Measurements from ENCODE around the gene SIRT2. TPM values are rescaled to one million over a fixed set of nuclear protein-coding genes. Genes with fewer than 3 reads are reported as not detected.

Gene SIRT2
- total and polyA plus RNA-seq, 2 of the 13 experiments (the other 11 are each of a cell fraction or from before 2014, with no cell fraction given) = 22.3 to 26.1 TPM

- TF ChIP-seq, protein P1, sequence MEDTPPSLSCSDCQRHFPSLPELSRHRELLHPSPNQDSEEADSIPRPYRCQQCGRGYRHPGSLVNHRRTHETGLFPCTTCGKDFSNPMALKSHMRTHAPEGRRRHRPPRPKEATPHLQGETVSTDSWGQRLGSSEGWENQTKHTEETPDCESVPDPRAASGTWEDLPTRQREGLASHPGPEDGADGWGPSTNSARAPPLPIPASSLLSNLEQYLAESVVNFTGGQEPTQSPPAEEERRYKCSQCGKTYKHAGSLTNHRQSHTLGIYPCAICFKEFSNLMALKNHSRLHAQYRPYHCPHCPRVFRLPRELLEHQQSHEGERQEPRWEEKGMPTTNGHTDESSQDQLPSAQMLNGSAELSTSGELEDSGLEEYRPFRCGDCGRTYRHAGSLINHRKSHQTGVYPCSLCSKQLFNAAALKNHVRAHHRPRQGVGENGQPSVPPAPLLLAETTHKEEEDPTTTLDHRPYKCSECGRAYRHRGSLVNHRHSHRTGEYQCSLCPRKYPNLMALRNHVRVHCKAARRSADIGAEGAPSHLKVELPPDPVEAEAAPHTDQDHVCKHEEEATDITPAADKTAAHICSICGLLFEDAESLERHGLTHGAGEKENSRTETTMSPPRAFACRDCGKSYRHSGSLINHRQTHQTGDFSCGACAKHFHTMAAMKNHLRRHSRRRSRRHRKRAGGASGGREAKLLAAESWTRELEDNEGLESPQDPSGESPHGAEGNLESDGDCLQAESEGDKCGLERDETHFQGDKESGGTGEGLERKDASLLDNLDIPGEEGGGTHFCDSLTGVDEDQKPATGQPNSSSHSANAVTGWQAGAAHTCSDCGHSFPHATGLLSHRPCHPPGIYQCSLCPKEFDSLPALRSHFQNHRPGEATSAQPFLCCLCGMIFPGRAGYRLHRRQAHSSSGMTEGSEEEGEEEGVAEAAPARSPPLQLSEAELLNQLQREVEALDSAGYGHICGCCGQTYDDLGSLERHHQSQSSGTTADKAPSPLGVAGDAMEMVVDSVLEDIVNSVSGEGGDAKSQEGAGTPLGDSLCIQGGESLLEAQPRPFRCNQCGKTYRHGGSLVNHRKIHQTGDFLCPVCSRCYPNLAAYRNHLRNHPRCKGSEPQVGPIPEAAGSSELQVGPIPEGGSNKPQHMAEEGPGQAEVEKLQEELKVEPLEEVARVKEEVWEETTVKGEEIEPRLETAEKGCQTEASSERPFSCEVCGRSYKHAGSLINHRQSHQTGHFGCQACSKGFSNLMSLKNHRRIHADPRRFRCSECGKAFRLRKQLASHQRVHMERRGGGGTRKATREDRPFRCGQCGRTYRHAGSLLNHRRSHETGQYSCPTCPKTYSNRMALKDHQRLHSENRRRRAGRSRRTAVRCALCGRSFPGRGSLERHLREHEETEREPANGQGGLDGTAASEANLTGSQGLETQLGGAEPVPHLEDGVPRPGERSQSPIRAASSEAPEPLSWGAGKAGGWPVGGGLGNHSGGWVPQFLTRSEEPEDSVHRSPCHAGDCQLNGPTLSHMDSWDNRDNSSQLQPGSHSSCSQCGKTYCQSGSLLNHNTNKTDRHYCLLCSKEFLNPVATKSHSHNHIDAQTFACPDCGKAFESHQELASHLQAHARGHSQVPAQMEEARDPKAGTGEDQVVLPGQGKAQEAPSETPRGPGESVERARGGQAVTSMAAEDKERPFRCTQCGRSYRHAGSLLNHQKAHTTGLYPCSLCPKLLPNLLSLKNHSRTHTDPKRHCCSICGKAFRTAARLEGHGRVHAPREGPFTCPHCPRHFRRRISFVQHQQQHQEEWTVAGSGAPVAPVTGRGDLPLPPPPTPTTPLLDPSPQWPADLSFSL (CRISPR knock-in tag; IDR thresholded peaks at IDR 0.05) = no peak
- TF ChIP-seq ZNF841 (CRISPR knock-in tag; IDR thresholded peaks at IDR 0.05; ENCODE audit: borderline replicate concordance) = no peak
- TF ChIP-seq GFI1 (CRISPR knock-in tag; IDR thresholded peaks at IDR 0.05; ENCODE audit: borderline replicate concordance) = no peak; the same call in 1 of the 2 replicates
- TF ChIP-seq LCORL (IDR thresholded peaks at IDR 0.05) = no peak
- peak; percentile 74; the same call in 1 of the 2 replicates for TF ChIP-seq LCORL (CRISPR knock-in tag; IDR thresholded peaks at IDR 0.05)
- TF ChIP-seq HES4 (CRISPR knock-in tag; IDR thresholded peaks at IDR 0.05; ENCODE audit: borderline replicate concordance) = no peak
- TF ChIP-seq MNT (IDR thresholded peaks at IDR 0.05) = no peak
- TF ChIP-seq ZNF296 (CRISPR knock-in tag; conservative IDR thresholded peaks at IDR 0.05) = no peak
- peak; percentile 47; the same call in 1 of the 2 replicates for TF ChIP-seq ZC3H13 (CRISPR knock-in tag; IDR thresholded peaks at IDR 0.05)
- TF ChIP-seq ZNF766 (CRISPR knock-in tag; IDR thresholded peaks at IDR 0.05; ENCODE audit: borderline replicate concordance) = no peak
- no peak for TF ChIP-seq ZNF33A (CRISPR knock-in tag; IDR thresholded peaks at IDR 0.05; ENCODE audit: borderline replicate concordance)
- no peak for TF ChIP-seq HOXA7 (CRISPR knock-in tag; IDR thresholded peaks at IDR 0.05)
- TF ChIP-seq MAFG (CRISPR knock-in tag; IDR thresholded peaks at IDR 0.05) = no peak
- peak; percentile 13; the same call in 1 of the 2 replicates for TF ChIP-seq ZBTB43 (CRISPR knock-in tag; conservative IDR thresholded peaks at IDR 0.05)
- TF ChIP-seq, protein P2, sequence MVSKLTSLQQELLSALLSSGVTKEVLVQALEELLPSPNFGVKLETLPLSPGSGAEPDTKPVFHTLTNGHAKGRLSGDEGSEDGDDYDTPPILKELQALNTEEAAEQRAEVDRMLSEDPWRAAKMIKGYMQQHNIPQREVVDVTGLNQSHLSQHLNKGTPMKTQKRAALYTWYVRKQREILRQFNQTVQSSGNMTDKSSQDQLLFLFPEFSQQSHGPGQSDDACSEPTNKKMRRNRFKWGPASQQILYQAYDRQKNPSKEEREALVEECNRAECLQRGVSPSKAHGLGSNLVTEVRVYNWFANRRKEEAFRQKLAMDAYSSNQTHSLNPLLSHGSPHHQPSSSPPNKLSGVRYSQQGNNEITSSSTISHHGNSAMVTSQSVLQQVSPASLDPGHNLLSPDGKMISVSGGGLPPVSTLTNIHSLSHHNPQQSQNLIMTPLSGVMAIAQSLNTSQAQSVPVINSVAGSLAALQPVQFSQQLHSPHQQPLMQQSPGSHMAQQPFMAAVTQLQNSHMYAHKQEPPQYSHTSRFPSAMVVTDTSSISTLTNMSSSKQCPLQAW (CRISPR knock-in tag; IDR thresholded peaks at IDR 0.05) = peak; percentile 61
- no peak for TF ChIP-seq XBP1 (CRISPR knock-in tag; IDR thresholded peaks at IDR 0.05)
- no peak for TF ChIP-seq ZNF790 (CRISPR knock-in tag; IDR thresholded peaks at IDR 0.05; ENCODE audit: borderline replicate concordance)
Observed at GRCh38 chr19:38929929-38930775, 30.7 kb upstream of the SIRT2 start, which contains the start of gene SARS2 (continued).

Data from HepG2 (cell line).